SK-N-SH (cell line): ENCODE data around the gene LYRM7.

Source experiments
- ELF1 ChIP-seq: IDR thresholded peaks from 2 replicates; pipeline ENCODE4 v1.4.0; 2012
- EP300 ChIP-seq, 2 experiments: IDR thresholded peaks; 2 replicates each; pipeline versions ENCODE4 v1.4.0 to v1.6.1; 2012; ENCODE audit warnings: borderline replicate concordance in 1 of 2, low read depth in 1 of 2, low read length in 1 of 2
- EZH2phosphoT487 ChIP-seq: fragments of 200-600 bp; sonication (generic); IDR thresholded peaks from 2 replicates; pipeline ENCODE4 v1.6.1; 2017; ENCODE audit warnings: low read depth, mixed run types, mild to moderate bottlenecking, antibody characterized with exemption, moderate library complexity, borderline replicate concordance
- GABPA ChIP-seq: IDR thresholded peaks from 2 replicates; pipeline ENCODE4 v1.4.0; 2012; ENCODE audit warnings: low read depth, mild to moderate bottlenecking
- JUND ChIP-seq: IDR thresholded peaks from 2 replicates; pipeline ENCODE4 v1.4.0; 2012
- MEF2A ChIP-seq: IDR thresholded peaks from 2 replicates; pipeline ENCODE4 v1.4.0; 2012; ENCODE audit warnings: low read depth, borderline replicate concordance
- MXI1 ChIP-seq: IDR thresholded peaks from 2 replicates; pipeline ENCODE4 v1.6.1; 2012; ENCODE audit warnings: mild to moderate bottlenecking, low read depth, low read length, improper control_type of control experiment
- NFIC ChIP-seq: IDR thresholded peaks from 2 replicates; pipeline ENCODE4 v1.4.0; 2012; ENCODE audit warnings: borderline replicate concordance
- POLR2AphosphoS5 ChIP-seq: IDR thresholded peaks from 2 replicates; pipeline ENCODE4 v1.6.1; 2012; ENCODE audit warnings: low read depth, low read length
- RFX5 ChIP-seq: IDR thresholded peaks from 2 replicates; pipeline ENCODE4 v1.6.1; 2012; ENCODE audit warnings: mild to moderate bottlenecking, improper control_type of control experiment, low read length
- TAF1 ChIP-seq: IDR thresholded peaks from 2 replicates; pipeline ENCODE4 v1.6.1; 2012; ENCODE audit warnings: low read depth, mild to moderate bottlenecking, low read length, moderate library complexity, borderline replicate concordance
- YY1 ChIP-seq: IDR thresholded peaks from 2 replicates; pipeline ENCODE4 v1.4.0; 2012; ENCODE audit warnings: low read depth, mild to moderate bottlenecking
- TF ChIP-seq, protein P1 (sequence below): fragments of 200-600 bp; sonication (generic); IDR thresholded peaks from 2 replicates; pipeline ENCODE4 v1.6.1; 2017; ENCODE audit warnings: antibody characterized with exemption, mild to moderate bottlenecking, moderate library complexity
- TF ChIP-seq, protein P2 (sequence below): IDR thresholded peaks from 2 replicates; pipeline ENCODE4 v1.6.1; 2012; ENCODE audit warnings: mild to moderate bottlenecking, low read depth, low read length, moderate library complexity

DNA sequence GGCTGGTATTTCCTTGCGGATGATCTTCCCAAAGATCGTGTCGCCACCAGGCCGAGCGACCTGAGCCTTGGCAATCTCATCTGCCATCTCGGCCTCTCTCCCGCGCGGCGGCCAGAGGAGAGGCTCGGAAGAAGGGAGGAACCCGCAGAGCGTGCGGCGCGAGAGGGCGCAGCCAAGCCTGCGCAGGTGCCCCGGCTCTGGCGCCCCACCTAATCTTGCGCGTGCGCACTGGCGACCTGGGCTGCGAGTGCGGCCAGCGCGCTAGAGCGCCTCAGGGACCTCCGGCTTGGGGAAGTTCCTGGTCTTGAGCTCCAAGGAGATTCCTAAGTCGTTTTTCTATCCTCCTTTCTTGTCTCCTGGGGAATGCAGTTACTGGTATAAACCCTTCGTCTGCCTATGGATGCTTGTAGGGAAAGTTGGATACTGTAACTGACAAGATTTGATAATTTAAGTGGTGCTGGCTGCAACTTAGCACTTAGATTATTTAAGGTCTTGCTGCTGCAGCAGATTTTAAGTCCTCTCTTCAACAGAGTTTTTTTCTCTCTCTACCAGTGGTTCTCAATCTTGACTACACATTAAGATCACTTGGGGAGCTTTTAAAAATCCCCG lies 5.5 kb upstream of the LYRM7 start, which contains the start of gene HINT1:
- TF ChIP-seq TAF1: peak; percentile 73
- no peak for TF ChIP-seq EZH2phosphoT487
- no peak for TF ChIP-seq RFX5
- no peak for TF ChIP-seq MEF2A
- TF ChIP-seq, protein P1, sequence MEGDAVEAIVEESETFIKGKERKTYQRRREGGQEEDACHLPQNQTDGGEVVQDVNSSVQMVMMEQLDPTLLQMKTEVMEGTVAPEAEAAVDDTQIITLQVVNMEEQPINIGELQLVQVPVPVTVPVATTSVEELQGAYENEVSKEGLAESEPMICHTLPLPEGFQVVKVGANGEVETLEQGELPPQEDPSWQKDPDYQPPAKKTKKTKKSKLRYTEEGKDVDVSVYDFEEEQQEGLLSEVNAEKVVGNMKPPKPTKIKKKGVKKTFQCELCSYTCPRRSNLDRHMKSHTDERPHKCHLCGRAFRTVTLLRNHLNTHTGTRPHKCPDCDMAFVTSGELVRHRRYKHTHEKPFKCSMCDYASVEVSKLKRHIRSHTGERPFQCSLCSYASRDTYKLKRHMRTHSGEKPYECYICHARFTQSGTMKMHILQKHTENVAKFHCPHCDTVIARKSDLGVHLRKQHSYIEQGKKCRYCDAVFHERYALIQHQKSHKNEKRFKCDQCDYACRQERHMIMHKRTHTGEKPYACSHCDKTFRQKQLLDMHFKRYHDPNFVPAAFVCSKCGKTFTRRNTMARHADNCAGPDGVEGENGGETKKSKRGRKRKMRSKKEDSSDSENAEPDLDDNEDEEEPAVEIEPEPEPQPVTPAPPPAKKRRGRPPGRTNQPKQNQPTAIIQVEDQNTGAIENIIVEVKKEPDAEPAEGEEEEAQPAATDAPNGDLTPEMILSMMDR: no peak
- TF ChIP-seq YY1: no peak
- TF ChIP-seq ELF1: no peak
- no peak for TF ChIP-seq NFIC
- TF ChIP-seq MXI1: no peak; the same call in 1 of the 2 replicates
- TF ChIP-seq POLR2AphosphoS5: peak; percentile 88
- no peak for TF ChIP-seq EP300 (IDR thresholded peaks at IDR 0.05; ENCODE audit: borderline replicate concordance in 1 of 2, low read depth in 1 of 2, low read length in 1 of 2)
- TF ChIP-seq JUND: no peak
- TF ChIP-seq, protein P2, sequence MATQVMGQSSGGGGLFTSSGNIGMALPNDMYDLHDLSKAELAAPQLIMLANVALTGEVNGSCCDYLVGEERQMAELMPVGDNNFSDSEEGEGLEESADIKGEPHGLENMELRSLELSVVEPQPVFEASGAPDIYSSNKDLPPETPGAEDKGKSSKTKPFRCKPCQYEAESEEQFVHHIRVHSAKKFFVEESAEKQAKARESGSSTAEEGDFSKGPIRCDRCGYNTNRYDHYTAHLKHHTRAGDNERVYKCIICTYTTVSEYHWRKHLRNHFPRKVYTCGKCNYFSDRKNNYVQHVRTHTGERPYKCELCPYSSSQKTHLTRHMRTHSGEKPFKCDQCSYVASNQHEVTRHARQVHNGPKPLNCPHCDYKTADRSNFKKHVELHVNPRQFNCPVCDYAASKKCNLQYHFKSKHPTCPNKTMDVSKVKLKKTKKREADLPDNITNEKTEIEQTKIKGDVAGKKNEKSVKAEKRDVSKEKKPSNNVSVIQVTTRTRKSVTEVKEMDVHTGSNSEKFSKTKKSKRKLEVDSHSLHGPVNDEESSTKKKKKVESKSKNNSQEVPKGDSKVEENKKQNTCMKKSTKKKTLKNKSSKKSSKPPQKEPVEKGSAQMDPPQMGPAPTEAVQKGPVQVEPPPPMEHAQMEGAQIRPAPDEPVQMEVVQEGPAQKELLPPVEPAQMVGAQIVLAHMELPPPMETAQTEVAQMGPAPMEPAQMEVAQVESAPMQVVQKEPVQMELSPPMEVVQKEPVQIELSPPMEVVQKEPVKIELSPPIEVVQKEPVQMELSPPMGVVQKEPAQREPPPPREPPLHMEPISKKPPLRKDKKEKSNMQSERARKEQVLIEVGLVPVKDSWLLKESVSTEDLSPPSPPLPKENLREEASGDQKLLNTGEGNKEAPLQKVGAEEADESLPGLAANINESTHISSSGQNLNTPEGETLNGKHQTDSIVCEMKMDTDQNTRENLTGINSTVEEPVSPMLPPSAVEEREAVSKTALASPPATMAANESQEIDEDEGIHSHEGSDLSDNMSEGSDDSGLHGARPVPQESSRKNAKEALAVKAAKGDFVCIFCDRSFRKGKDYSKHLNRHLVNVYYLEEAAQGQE: no peak
- no peak for TF ChIP-seq GABPA
